ENCODE data around the gene ZBED4. TPM values are rescaled to one million over a fixed set of nuclear protein-coding genes. Genes with fewer than 3 reads are reported as not detected.
"Not testable (repeated sequence)": the region's sequence is repeated elsewhere in the genome, so short reads cannot be mapped to it uniquely, and the experiment has no call there.

Gene ZBED4, protein sequence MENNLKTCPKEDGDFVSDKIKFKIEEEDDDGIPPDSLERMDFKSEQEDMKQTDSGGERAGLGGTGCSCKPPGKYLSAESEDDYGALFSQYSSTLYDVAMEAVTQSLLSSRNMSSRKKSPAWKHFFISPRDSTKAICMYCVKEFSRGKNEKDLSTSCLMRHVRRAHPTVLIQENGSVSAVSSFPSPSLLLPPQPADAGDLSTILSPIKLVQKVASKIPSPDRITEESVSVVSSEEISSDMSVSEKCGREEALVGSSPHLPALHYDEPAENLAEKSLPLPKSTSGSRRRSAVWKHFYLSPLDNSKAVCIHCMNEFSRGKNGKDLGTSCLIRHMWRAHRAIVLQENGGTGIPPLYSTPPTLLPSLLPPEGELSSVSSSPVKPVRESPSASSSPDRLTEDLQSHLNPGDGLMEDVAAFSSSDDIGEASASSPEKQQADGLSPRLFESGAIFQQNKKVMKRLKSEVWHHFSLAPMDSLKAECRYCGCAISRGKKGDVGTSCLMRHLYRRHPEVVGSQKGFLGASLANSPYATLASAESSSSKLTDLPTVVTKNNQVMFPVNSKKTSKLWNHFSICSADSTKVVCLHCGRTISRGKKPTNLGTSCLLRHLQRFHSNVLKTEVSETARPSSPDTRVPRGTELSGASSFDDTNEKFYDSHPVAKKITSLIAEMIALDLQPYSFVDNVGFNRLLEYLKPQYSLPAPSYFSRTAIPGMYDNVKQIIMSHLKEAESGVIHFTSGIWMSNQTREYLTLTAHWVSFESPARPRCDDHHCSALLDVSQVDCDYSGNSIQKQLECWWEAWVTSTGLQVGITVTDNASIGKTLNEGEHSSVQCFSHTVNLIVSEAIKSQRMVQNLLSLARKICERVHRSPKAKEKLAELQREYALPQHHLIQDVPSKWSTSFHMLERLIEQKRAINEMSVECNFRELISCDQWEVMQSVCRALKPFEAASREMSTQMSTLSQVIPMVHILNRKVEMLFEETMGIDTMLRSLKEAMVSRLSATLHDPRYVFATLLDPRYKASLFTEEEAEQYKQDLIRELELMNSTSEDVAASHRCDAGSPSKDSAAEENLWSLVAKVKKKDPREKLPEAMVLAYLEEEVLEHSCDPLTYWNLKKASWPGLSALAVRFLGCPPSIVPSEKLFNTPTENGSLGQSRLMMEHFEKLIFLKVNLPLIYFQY
- polyA plus RNA-seq (ENCODE audit: insufficient read length in 3 of 3), result 10 to 100 TPM; 16.3 to 18.7 (median 17.9) TPM
- long read RNA-seq, donor 1, full-length matches to known transcripts, result 3 of 22 reads
- long read RNA-seq, donor 1, partial matches to known transcripts, result 0 of 22 reads
- long read RNA-seq, donor 1, other reads (novel, unspliced or antisense), result 19 of 22 reads
- long read RNA-seq, donor 2, full-length matches to known transcripts, result 9 of 23 reads
- long read RNA-seq, donor 2, partial matches to known transcripts, result 0 of 23 reads
- long read RNA-seq, donor 2, other reads (novel, unspliced or antisense), result 14 of 23 reads
- long read RNA-seq, donor 3, full-length matches to known transcripts, result 8 of 15 reads
- long read RNA-seq, donor 3, partial matches to known transcripts, result 0 of 15 reads
- long read RNA-seq, donor 3, other reads (novel, unspliced or antisense), result 7 of 15 reads
- long read RNA-seq, donor 4, full-length matches to known transcripts, result 6 of 18 reads
- long read RNA-seq, donor 4, partial matches to known transcripts, result 12 of 18 reads
- long read RNA-seq, donor 4, other reads (novel, unspliced or antisense), result 0 of 18 reads
- long read RNA-seq, donor 5, full-length matches to known transcripts, result 1 of 6 reads
- long read RNA-seq, donor 5, partial matches to known transcripts, result 0 of 6 reads
- long read RNA-seq, donor 5, other reads (novel, unspliced or antisense), result 5 of 6 reads
- long read RNA-seq, donor 6, full-length matches to known transcripts, result 2 of 2 reads
- long read RNA-seq, donor 6, partial matches to known transcripts, result 0 of 2 reads
- long read RNA-seq, donor 6, other reads (novel, unspliced or antisense), result 0 of 2 reads
- long read RNA-seq, donor 7, full-length matches to known transcripts, result 10 of 15 reads
- long read RNA-seq, donor 7, partial matches to known transcripts, result 0 of 15 reads
- long read RNA-seq, donor 7, other reads (novel, unspliced or antisense), result 5 of 15 reads
- long read RNA-seq, donor 8, full-length matches to known transcripts, result 2 of 2 reads
- long read RNA-seq, donor 8, partial matches to known transcripts, result 0 of 2 reads
- long read RNA-seq, donor 8, other reads (novel, unspliced or antisense), result 0 of 2 reads
- long read RNA-seq, donor 9, full-length matches to known transcripts, result 7 of 7 reads
- long read RNA-seq, donor 9, partial matches to known transcripts, result 0 of 7 reads
- long read RNA-seq, donor 9, other reads (novel, unspliced or antisense), result 0 of 7 reads
- long read RNA-seq, donor 10, full-length matches to known transcripts, result 4 of 4 reads
- long read RNA-seq, donor 10, partial matches to known transcripts, result 0 of 4 reads
- long read RNA-seq, donor 10, other reads (novel, unspliced or antisense), result 0 of 4 reads
- long read RNA-seq, donor 11, full-length matches to known transcripts, result 6 of 6 reads
- long read RNA-seq, donor 11, partial matches to known transcripts, result 0 of 6 reads
- long read RNA-seq, donor 11, other reads (novel, unspliced or antisense), result 0 of 6 reads
- long read RNA-seq, donor 12, full-length matches to known transcripts, result 14 of 14 reads
- long read RNA-seq, donor 12, partial matches to known transcripts, result 0 of 14 reads
- long read RNA-seq, donor 12, other reads (novel, unspliced or antisense), result 0 of 14 reads
- long read RNA-seq, donor 13, full-length matches to known transcripts, result 6 of 6 reads
- long read RNA-seq, donor 13, partial matches to known transcripts, result 0 of 6 reads
- long read RNA-seq, donor 13, other reads (novel, unspliced or antisense), result 0 of 6 reads
- long read RNA-seq, donor 14, full-length matches to known transcripts, result 13 of 13 reads
- long read RNA-seq, donor 14, partial matches to known transcripts, result 0 of 13 reads
- long read RNA-seq, donor 14, other reads (novel, unspliced or antisense), result 0 of 13 reads
- long read RNA-seq, donor 15, full-length matches to known transcripts, result 8 of 8 reads
- long read RNA-seq, donor 15, partial matches to known transcripts, result 0 of 8 reads
- long read RNA-seq, donor 15, other reads (novel, unspliced or antisense), result 0 of 8 reads
- long read RNA-seq, donor 16, full-length matches to known transcripts, result 2 of 2 reads
- long read RNA-seq, donor 16, partial matches to known transcripts, result 0 of 2 reads
- long read RNA-seq, donor 16, other reads (novel, unspliced or antisense), result 0 of 2 reads

DNA sequence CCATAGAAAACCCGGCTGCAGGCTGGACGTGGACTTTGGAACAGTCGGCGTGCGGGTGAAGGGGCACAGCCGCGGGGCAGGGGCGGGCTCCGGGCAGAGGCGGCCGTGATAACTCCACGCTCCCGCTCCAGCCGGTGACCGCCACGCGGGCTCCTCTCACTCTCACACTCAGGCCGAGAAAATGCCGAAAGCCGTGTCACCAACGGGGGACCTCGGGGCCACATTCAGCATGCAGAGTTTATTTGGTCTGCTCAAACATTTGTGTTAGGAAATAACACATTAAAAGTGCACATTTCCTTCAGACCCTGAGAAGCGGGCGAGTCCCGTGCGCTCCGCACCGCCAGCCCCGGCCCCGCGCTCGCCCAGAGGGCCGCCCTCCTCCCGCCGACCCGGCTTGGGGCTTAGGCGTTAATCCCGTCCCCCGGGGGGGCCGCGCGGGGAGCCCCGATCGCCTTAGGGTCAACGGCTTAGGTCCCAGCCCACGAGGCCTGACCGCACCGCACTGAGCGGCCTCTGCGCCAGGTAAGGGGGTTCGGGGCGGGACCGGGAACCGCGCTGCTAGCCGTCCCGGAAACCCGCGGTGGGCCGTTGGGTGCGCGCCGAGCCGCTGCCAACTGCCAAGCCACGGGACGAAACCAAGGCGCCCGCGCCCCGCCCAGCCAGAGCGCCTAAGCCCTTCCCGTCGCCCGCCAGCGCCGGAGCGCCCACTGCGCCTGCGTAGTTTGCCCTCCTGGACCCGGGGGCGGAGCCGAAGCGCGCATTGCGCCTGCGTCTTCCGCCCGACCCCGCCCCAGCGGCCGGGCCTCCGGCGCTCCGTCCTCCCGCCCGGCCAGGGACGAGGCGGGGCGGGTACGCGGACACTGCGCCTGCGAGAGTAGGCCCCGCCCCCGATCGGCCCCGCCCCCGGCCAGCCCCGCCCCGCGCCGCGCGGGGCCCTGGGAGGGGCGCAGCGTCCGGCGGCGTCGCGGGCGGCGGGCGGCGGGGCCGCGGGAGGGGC is at the start of gene ZBED4:
TSS of gene ZBED4 (plus strand) at position 947 of the 997 bp plus-strand sequence. CDS start 29,819 bp downstream, outside the sequence.
- DNase-seq, result peak; percentile 96

DNA sequence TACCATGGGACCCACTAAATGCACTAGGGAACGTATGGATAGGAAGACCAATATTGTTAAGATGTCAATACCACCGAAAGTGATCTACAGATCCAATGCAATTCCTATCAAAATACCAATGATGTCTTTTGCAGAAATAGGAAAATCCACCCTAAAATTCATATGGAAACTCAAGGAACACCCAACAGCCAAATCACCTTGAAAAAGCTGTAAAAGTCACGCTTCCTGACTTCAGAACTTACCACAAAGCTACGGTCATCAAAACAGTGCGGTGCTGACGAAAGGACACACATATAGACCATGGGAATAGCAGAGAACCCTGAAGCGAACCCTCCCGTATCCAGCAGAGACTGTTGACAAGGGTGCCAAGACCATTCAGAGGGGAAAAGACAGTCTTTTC is 46.5 kb upstream of the ZBED4 start:
- DNase-seq, result no peak

DNA sequence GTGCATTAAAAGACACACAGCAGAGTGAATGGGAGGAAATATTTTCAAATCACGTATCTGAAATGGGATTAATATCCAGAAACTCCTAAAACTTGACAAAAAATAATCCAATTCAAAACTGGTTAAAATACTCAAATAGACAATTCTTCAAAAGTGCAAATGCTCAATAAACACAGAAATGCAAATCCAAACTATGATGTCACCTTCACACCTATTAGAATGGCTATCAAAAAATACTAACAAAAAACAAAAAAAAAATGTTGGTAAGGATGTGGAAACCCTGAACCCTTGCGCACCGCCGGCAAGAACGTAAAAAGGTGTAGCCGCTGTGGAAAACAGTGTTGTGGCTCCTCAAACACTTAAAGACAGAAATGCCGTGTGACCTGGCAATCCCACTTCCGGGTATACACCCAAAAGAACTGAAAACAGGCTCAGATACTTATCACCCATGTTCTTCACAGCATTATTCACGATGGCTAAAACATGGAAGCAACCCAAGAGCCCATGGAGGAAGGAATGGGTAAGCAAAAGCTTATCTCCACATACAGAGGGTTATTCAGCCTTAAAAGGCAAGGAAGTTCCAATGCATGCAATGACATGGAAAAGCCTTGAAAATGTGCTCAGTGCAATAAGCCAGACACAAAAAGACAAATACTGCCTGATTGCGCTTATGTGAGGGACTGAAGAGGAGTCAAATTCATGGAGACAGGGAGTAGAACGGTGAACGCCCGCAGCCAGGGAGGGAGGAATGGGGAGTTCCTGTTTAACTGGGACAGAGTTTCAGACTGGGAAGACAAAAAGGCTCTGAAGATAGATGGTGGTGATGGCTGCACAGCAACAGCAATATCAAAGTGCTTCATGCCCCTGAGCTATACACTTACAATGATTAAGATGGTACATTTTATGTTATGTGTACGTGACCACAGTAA is 45.6 kb upstream of the ZBED4 start:
- DNase-seq, result no peak

DNA sequence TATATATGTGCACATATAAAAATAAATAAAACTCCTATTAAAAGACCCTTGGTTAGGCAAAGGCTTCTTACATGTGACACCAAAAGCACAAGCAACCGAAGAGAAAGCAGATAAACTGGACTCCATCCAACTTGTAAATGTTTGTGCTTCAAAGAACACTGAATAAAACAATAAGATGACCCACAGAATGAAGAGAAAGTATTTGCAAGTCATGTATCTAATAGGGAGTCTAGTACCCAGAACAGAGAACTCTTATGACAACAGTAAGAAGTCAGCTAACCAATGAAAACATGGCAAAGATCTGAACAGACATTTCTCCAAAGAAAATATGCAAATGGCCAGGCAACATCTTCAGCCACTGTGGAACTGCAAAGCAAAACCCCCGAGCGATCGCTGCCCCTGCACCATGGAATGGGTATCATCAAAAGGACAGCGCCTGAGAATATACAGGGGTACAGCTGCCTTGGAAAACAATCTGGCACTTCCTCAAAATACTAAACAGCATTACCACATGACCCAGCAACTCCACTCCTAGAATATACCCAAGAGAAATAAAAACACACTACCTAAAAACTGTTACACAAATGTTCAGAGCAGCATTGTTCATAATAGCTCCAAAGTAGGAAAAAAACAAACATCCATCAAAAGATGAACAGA is 43.2 kb upstream of the ZBED4 start:
- no peak for DNase-seq

DNA sequence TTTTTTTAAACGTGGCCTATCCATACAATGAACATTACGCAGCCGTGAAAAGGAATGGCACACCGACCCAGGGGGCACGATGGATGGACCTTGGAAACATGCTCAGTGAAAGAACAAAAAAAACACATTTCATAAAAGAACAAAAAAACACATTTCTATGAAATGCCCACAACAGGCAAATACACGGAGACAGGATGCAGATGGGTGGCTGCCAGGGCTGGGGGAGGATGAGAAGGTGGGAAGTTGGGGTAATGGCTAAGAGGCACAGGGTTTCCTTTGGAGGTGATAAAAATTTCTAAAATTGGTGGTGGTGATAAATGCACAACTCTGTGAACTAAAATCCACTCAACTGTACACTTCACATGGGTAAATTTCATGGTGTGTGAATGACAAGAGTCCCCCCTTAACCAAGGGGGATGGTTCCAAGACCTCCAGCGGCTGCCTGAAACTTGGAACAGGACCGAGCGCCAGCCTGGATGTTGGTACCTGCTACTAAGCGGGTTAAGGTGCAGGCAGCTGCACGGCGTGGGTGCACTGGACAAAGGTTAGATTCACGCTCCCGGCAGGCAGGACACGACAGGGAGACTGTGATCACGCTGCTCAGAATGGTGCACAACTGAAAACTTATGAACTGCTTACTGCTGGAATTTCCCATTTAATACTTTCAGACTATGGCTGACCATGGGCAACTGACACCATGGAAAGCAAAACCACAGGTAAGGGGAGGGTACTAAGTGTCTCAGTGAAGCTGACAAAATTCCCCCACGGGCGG is 42.4 kb upstream of the ZBED4 start:
- no peak for DNase-seq

DNA sequence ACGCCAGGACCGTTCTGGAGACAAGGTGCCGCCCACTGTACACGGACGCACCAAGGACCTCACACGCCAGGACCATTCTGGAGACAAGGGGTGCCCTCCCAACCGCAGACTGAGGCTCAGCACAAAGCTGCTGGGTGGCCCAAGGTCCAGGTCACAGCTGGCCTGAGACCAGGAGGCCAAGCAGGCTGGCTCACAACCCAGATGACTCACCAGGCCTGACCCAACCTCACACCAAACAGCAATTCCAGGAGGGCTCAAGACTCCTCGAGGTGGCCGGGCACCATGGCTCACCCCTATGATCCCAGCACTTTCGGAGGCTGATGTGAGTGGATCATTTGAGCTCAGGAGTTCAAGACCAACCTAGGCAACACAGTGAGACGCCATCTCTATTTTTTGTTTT is 40.8 kb upstream of the ZBED4 start:
- no peak for DNase-seq

DNA sequence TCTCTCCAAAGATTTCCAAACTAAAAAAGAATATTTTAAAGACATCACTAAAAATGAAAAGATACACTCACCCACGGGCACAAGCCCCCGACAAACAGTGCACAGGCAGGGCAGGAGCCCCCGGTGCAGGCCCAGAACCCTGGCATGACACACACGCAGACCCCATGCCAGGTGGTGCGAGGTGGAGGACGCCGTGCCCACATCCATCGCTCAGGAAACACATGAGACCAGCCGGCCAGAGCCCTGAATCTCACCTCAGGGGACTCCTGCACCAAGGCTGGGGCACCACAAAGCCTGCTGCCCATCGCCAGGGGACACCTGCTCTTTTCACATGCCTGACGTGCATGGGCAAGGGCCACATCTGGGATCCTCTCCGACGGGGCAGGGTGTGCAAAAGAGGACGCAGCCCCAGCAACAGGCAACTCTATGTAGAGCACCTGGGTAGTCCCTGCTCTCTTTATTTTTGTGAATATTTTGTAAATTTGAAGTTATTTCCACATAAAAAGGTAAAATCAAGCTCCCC is 39.4 kb upstream of the ZBED4 start:
- no peak for DNase-seq

DNA sequence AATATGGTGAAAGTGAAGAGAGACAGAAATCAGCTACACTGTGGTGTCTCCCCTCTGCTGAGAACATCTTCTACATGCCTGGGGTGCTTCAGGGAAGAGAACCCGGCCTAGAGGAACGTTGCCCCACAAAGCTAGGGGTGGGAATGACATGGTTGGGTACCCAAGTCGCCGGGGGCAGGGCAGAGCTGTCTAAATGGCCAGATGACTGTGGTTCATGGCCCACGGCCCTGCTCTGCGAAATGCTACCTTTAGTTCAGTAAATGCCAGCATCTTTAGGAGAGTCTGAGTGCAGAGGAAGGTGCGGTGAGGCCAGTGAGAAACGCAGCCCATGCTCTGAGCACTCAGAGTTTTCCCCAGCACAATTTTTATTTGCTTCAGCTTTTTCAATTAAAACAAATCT is 38.8 kb upstream of the ZBED4 start:
- no peak for DNase-seq

DNA sequence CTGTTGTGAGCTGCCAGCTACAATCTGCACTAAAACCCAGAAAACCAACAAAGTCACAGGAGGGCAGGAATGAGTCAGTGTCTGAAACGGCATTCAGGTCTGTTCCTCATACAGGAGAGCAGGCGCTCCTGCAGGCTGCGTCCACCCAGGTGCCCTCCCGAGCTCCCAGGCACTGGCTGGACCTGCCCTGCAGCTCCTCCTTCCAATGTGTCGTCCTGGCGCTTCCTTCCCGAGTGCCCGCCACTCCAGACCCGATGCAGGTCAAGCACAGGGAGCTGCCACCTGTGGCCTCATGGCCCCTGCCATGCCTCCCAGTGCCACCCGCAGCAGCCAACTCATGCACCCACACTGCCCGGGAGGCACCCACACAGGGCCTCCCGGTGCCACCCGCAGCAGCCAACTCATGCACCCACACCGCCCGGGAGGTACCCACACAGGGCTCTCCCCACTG is 38.0 kb upstream of the ZBED4 start:
- no peak for DNase-seq

DNA sequence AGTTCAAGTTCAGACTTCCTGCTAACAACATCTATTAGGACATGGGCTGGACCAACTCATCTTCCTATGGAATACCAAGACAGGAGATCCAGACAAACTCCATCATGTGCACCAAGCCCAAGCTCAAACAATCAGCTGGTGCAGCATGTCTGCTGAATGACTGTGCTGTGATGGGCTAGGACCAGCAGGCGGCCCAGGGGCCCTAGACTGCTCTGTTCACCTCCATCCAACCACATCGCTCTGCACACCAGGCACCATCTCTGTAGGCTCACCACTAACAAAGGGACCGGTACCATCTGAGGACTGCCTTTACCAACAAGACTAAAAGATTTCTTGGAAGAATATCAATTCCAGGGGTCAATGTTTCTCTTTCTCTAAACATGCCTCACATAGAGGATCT is 36.3 kb upstream of the ZBED4 start:
- no peak for DNase-seq

DNA sequence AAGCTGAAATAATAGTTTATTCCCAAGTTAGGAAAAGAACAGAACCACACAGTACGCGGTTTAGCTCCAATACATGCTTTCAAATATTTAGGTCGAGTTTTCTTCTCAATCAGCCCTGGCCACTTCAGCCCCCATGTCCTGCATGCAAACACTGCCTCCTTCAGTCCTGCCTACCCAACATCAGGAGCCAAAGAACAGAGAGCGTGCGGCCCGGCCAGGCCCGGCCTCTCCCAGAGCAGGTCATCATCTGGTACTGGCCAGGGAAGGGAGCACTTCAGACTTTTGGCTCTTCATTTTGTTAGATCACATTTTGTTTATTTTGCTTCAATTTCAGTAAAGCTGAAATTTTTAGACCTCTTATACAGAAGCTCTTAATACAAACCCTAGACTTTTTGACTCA is 32.7 kb upstream of the ZBED4 start:
- no peak for DNase-seq

DNA sequence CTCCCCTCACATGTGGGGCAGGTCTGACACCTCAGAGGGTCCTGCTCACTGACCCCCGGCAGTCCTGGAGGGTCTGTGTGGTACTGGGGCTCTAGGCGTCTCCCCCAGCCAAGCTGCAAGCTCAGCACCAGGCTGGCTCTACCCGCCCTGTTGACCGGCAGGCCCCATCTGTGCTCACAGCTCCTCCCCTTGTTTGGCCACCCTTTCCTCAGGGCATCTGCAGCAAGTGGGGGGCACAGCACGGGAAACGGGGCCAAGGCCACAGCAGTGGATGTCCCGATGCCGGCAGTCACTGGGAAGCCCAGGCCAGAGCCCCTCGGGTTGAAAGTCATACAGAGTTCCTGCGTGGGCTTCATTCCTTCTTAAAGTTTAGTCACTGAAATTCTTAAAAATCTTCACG is 31.9 kb upstream of the ZBED4 start:
- DNase-seq, result not testable (repeated sequence)

DNA sequence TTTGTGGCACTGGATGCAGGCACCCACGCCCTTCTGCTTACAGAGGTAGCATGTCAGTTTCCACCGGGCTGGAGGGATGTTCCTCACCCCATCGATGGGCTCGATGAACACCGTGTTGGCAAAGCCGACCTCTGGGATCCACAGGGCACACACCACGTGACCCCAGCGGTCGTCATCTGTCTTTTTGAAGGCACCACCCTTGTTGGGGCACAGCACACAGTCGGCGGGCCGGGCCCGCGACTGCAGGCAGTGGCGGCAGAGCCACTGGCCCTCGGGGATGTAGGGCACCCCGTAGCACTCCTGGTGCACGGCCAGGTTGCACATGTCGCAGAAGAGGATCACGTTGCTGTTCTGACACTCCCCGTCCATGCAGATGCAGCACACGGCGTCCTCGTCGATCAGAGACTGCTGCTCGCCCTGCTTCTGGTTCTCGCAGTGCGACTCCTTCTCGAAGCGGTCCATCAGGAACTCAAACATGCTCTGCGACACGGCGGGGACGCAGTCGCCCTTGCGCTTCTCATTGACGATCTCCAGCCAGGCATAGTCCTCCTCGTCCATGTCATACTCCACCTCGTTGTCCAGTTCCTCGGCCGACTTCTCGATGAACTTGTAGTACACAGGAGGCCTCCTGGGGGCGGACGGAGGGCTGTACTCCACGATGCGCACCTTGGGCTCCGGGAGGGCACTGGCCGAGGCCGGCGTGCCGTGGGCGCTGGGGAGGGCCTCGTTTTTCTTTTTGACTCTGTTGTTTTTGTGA is 30.2 kb upstream of the ZBED4 start:
- DNase-seq, result no peak
